Motor neuron (in vitro differentiated cells): Measurements from ENCODE around the gene FZD2. TPM values are rescaled to one million over a fixed set of nuclear protein-coding genes. Genes with fewer than 3 reads are reported as not detected.

Experiments used
- ATAC-seq, 8 experiments: fragments of 200-7000 bp; cut with Tn5 transposase; replicated peaks in 6 of 8; 2 replicates each; pipeline ENCODE4 v1.8.0; 2021; ENCODE audit warnings: mild to moderate bottlenecking in 8 of 8, moderate library complexity in 8 of 8
- H3K27ac ChIP-seq, 2 donors: fragments of 250-450 bp; sonication (Bioruptor Pico); 2 replicates each; pipeline ENCODE4 v1.9.0; 2021; ENCODE audit warnings: antibody characterized with exemption in 2 of 2, mild to moderate bottlenecking in 2 of 2, moderate library complexity in 1 of 2
- H3K4me1 ChIP-seq, 2 donors: fragments of 250-450 bp; sonication (Bioruptor Pico); replicated peaks in 1 of 2; 2 replicates each; pipeline ENCODE4 v1.6.1; 2021; ENCODE audit warnings: antibody characterized with exemption in 2 of 2, mild to moderate bottlenecking in 2 of 2, moderate library complexity in 1 of 2
- H3K4me3 ChIP-seq, 5 donors: fragments of 250-450 bp; sonication (Bioruptor Pico); 2 replicates each; pipeline ENCODE4 v1.9.0; 2021; ENCODE audit warnings: antibody characterized with exemption in 5 of 5, mild to moderate bottlenecking in 5 of 5, moderate library complexity in 4 of 5
- WGBS, 10 experiments: fragments of 450-650 bp; shearing (Covaris generic); methylation state at CpG; one replicate each; pipeline ENCODE4 v1.0.0; 2022; 5-methylcytosine and 5-hydroxymethylcytosine counted together
- in situ Hi-C, 9 experiments: fragments of 400-800 bp; cut with MboI; loops; one replicate each; pipeline ENCODE4 v1.15.0; 2021; ENCODE audit warnings: low sequenced_read_pairs in 9 of 9, low pct_unique_long_range_greater_than_20kb in 2 of 9; ENCODE audit not compliant: unreplicated experiment in 9 of 9
- total RNA-seq, 8 experiments: library from RNA; unstranded; fragments of 300-600 nt; gene quantifications; 2 replicates each; pipeline versions ENCODE4 v1.2.3 to v1.2.4, GENCODE V29; 2022

The FZD2 gene
- total RNA-seq, 8 experiments from 2014 or later = 1.0 to 34.2 (median 11.7) TPM

DNA sequence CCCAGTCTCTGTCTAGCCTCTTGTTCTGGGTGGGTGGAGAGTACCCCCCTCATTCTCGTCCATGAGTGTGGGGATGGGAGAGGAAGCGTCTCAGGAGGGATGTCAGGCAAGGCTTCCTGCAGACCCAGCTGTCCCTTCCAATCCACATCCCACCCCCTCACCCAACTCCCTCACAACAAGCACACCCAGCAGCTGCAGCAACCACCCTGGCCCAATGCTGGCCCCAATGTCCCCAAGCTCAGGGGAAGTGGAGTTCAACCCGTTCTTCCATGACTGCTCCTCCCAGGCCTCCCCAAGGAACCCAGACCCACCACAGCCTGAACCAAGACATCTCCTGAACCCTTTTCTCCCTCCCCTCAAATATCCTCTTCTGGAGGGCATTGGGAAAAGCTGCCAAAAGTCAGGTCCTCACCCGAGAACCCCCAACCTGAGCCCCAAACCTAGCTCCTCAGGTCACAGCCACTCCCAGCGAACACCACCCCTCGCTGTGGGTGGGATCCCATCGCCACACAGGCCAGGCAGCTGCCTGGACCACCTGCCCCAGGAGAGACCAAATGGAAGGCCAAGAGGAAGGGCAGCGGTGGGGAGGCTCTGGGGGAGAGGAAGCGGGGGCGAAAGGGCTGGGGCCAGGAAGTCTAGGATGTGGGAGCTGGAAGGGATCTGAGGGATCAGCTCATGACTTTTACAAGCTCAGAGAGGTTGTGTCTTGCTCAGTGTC, 47.6 kb downstream of the FZD2 start:
- in situ Hi-C loops = no loop called here
- no peak for ATAC-seq
- whole genome bisulfite sequencing, 10 experiments = 40 to 87% (median 80%) methylated on average over 1 to 3 of the region's 10 CpGs; no CpG with 5 or more reads in 7 of the 10 experiments
- Histone ChIP-seq H3K4me1 (peaks cover 7 to 28% of the 10 kb centered on the region in 2 donors), H3K4me3 (no peak overlapping the region), H3K27ac (no peak overlapping the region)

DNA sequence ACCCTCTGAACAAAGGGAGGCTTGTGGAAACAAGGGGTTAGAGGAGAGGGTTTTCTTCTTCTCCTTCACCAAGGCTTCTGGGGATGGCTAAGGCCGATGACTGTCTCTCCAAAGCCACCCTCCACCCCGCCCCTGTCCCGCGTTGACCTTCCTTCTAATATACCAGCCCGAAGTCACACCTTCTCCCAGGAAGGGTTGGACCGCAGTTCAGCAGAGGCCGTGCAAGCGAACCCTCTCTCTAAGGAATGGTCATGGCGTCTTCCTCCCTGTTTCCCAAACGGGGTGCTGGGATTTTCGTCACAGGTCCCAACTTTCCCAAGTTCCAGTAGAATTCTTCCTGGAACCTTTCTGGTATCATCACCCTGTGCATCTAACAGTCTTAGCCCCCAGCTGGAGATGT, 49.4 kb downstream of the FZD2 start:
- in situ Hi-C loops = no loop called here
- WGBS, 10 experiments = 91 to 100% (median 97%) methylated on average over 1 to 6 of the region's 11 CpGs; no CpG with 5 or more reads in 6 of the 10 experiments
- H3K4me3 ChIP-seq = no peak overlapping the region
- no peak overlapping the region for H3K27ac ChIP-seq
- peaks cover 4 to 29% of the 10 kb centered on the region in 2 donors for H3K4me1 ChIP-seq
- ATAC-seq = no peak

DNA sequence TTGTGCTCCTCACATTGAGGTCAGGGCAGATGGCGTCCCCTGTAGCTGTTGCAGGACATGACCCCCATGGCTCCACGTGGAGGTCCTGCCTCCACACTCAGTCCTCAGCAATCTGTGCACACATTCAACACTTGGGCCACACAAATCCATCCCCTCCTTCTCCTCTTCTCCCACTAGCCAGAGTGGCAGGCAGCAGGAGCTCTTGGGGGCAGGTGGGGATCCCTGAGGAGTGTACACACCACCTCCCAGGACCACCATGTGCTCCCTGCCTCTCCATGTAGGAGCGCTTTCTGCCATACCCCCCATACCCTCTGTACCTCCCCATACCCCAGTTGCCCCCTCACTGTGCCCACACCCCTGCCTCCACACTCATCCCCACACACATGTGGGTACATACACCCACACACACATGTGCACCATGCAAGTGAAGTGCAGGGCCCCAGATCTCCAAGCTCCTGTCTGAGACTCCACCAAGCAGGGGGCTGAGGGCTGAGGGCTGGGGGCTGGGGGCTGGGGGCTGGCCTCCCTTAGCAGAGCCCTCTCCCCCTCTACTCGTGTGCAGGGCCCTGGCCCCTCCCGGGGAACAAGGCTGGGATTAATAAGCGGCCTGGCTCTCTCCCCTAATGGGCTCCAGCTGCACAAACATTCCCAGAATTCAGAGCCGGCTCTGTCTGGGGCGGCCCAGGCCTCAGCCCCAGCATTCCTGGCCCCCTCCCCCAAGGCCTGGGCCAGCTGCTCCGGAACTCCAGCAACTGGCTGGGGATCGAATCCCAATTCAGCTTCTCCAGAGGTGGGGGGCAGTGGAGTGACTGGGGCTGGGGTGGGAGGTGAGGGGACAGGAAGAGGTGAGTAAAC, 50.8 kb downstream of the FZD2 start:
- no peak overlapping the region for H3K4me3 ChIP-seq
- H3K4me1 ChIP-seq = peaks cover 4 to 24% of the 10 kb centered on the region in 2 donors
- in situ Hi-C loops = no loop called here
- peak; percentile 69 to 95 (median 80) for ATAC-seq
- 70 to 100% (median 92%) methylated on average over 1 to 2 of the region's 10 CpGs; no CpG with 5 or more reads in 7 of the 10 experiments for WGBS, 10 experiments
- peak overlapping the region in 1 of 2 donors; percentile 12 for H3K27ac ChIP-seq

DNA sequence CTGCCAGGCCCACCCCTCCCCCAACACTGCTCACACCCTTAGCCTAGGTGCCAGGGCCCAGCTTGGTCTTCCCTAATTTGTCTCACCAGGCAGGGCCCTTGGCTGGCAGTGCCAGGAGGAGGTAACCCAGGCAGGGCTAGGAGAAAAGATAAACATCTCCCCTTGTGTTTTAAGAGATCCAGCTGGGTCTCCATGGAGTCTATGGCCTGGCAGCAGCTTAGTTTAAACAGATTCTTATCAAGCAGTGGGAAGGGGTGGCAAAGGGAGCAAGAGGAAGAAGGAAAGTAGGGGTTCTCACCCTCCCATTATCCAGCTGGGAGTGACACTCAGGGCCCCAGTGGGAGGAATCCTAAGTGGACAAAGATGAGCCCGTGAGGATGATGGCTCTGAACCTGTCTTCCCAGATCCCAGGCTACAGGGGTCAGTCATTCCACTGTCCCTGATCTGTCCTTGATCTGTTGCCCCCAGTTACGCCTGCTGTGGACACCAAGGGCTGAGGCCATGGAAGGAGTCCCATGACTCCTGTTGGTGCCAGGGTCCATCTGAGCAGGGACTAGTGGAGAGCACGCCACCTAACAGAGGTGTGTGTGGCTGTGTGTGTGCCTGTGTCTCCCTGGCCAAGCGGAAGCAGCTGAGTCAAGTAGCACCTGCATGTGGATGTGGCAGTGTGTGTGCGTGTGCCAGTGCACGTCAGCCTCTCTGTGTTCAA, 51.6 kb downstream of the FZD2 start:
- in situ Hi-C loops = no loop called here

DNA sequence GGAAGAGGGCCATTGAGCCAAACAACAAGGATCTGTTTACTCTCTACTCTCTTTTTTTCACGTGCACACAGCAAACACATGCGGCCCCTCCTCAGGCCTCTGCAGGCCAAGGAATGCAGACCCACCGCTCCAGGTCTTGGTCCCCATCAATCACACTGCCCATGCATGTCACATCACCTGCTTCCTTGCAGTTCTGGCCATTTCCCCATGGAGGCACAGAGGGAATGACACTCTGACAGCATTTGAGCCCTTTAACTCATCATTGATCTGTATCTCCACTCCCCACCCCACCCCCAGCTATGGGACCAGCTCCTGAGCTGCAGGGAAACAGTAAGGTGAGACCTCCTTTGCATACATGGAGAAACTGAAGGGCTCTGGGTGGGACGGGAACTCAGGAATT, 53.0 kb downstream of the FZD2 start:
- peak in 2 of 8 experiments; percentile 20 to 27 for ATAC-seq
- H3K4me3 ChIP-seq = no peak overlapping the region
- peaks cover 4 to 24% of the 10 kb centered on the region in 2 donors for H3K4me1 ChIP-seq
- H3K27ac ChIP-seq = no peak overlapping the region
- in situ Hi-C loops = no loop called here
- WGBS, 10 experiments = 80 to 100% (median 80%) methylated on average over 1 to 2 of the region's 4 CpGs; no CpG with 5 or more reads in 7 of the 10 experiments

More for the DNA sequence above, 51.6 kb downstream of the FZD2 start:
- peak in 4 of 8 experiments; percentile 24 to 73 (median 40) for ATAC-seq
- peaks cover 4 to 24% of the 10 kb centered on the region in 2 donors for H3K4me1 ChIP-seq
- H3K4me3 ChIP-seq = no peak overlapping the region
- H3K27ac ChIP-seq = peak overlapping the region in 1 of 2 donors; percentile 12
- 80 to 94% methylated on average over 1 to 3 of the region's 6 CpGs; no CpG with 5 or more reads in 8 of the 10 experiments for WGBS, 10 experiments

Other genes starting within 250 kb of the FZD2 start
- gene RUNDC3A, start 248.9 kb upstream of the FZD2 start, total RNA-seq = 10 to 100 TPM in 5 of 8 experiments, 1 to 10 TPM in 3; 1.8 to 84.1 (median 49.1) TPM
- 100 to 1,000 TPM in 2 of 8 experiments, 10 to 100 TPM in 6; 28.7 to 148 (median 56.1) TPM for gene SLC25A39, start 232.7 kb upstream of the FZD2 start, total RNA-seq
- gene GRN, start 212.2 kb upstream of the FZD2 start, total RNA-seq = 100 to 1,000 TPM in 4 of 8 experiments, 10 to 100 TPM in 4; 19.0 to 448 (median 77.5) TPM
- 10 to 100 TPM in 5 of 8 experiments, 1 to 10 TPM in 2, under 1 TPM in 1; 0.81 to 30.1 (median 22.7) TPM for gene FAM171A2, start 193.6 kb upstream of the FZD2 start, total RNA-seq
- 1 to 10 TPM in 6 of 8 experiments, under 1 TPM in 2; 0.38 to 3.4 (median 1.5) TPM for gene ITGA2B, start 167.8 kb upstream of the FZD2 start, total RNA-seq
- gene GPATCH8, start 54.1 kb upstream of the FZD2 start, total RNA-seq = 10 to 100 TPM; 25.6 to 96.4 (median 29.7) TPM
- gene MEIOC, start 99.0 kb downstream of the FZD2 start, total RNA-seq = 1 to 10 TPM in 5 of 8 experiments, under 1 TPM in 3; 0.81 to 2.5 (median 1.0) TPM
- 10 to 100 TPM; 25.6 to 40.7 (median 31.5) TPM for gene CCDC43, start 132.3 kb downstream of the FZD2 start, total RNA-seq
- 10 to 100 TPM in 3 of 8 experiments, 1 to 10 TPM in 5; 2.8 to 20.0 (median 6.1) TPM for gene DBF4B, start 151.2 kb downstream of the FZD2 start, total RNA-seq
- gene ADAM11, start 201.5 kb downstream of the FZD2 start, total RNA-seq = 10 to 100 TPM in 1 of 8 experiments, 1 to 10 TPM in 5, under 1 TPM in 2; 0.15 to 10.1 (median 4.3) TPM